Astrocyte (in vitro differentiated cells and primary cell): ENCODE data around the gene N4BP2L1. TPM values are rescaled to one million over a fixed set of nuclear protein-coding genes. Genes with fewer than 3 reads are reported as not detected.

Source experiments
- DNase-seq: peaks from one replicate; pipeline ENCODE4 v3.0.0-alpha.2; 2010; ENCODE audit warnings: low read depth
- FAIRE-seq: peaks from 2 replicates; lab custom pipeline; 2011; peaks lifted over from hg19 to GRCh38; lab: Jason Lieb, UNC
- H2AFZ ChIP-seq: 2 replicates; pipeline ENCODE4 v1.6.0; 2012; ENCODE audit warnings: low read depth, low read length, inconsistent platforms
- H3K27ac ChIP-seq: 2 replicates; pipeline ENCODE4 v1.5.1; 2011; ENCODE audit warnings: low read depth, low read length, inconsistent platforms
- H3K27me3 ChIP-seq: 2 replicates; pipeline ENCODE4 v1.6.0; 2011; ENCODE audit warnings: low read length, inconsistent platforms; ENCODE audit not compliant: insufficient read depth
- H3K36me3 ChIP-seq: 2 replicates; pipeline ENCODE4 v1.5.1; 2011; ENCODE audit warnings: low read length, inconsistent platforms; ENCODE audit not compliant: insufficient read depth
- H3K4me1 ChIP-seq: 2 replicates; pipeline ENCODE4 v1.5.1; 2011; ENCODE audit warnings: low read length, inconsistent platforms; ENCODE audit not compliant: insufficient read depth
- H3K4me2 ChIP-seq: 2 replicates; pipeline ENCODE4 v1.6.0; 2012; ENCODE audit warnings: low read length, inconsistent platforms
- H3K4me3 ChIP-seq: 2 replicates; pipeline ENCODE4 v1.5.1; 2011; ENCODE audit warnings: low read depth, mild to moderate bottlenecking, low read length, inconsistent platforms; ENCODE audit not compliant: insufficient read depth
- H3K79me2 ChIP-seq: 2 replicates; pipeline ENCODE4 v1.6.0; 2012; ENCODE audit warnings: mild to moderate bottlenecking, low read length, inconsistent platforms; ENCODE audit not compliant: insufficient read depth
- H3K9ac ChIP-seq: 2 replicates; pipeline ENCODE4 v1.6.0; 2012; ENCODE audit warnings: mild to moderate bottlenecking, low read length, inconsistent platforms
- H3K9me3 ChIP-seq: 2 replicates; pipeline ENCODE4 v1.5.1; 2012; ENCODE audit warnings: low read depth, mild to moderate bottlenecking, low read length, inconsistent platforms; ENCODE audit not compliant: insufficient read depth
- H4K20me1 ChIP-seq: 2 replicates; pipeline ENCODE4 v1.6.0; 2012; ENCODE audit warnings: low read length, inconsistent platforms; ENCODE audit not compliant: insufficient read depth
- H3K27ac Mint-ChIP-seq: one replicate; pipeline ENCODE4 v1.8.0; 2021; ENCODE audit warnings: mild to moderate bottlenecking, mixed read lengths; ENCODE audit not compliant: unreplicated experiment
- H3K27me3 Mint-ChIP-seq: one replicate; pipeline ENCODE4 v1.8.0; 2021; ENCODE audit warnings: low read depth, mixed read lengths; ENCODE audit not compliant: unreplicated experiment
- H3K36me3 Mint-ChIP-seq: one replicate; pipeline ENCODE4 v1.8.0; 2021; ENCODE audit warnings: low read depth, mixed read lengths; ENCODE audit not compliant: unreplicated experiment
- H3K4me1 Mint-ChIP-seq: one replicate; pipeline ENCODE4 v1.8.0; 2021; ENCODE audit warnings: low read depth, mixed read lengths; ENCODE audit not compliant: unreplicated experiment
- H3K4me3 Mint-ChIP-seq: one replicate; pipeline ENCODE4 v1.8.0; 2021; ENCODE audit warnings: mild to moderate bottlenecking, moderate library complexity, mixed read lengths; ENCODE audit not compliant: unreplicated experiment
- H3K9me3 Mint-ChIP-seq: one replicate; pipeline ENCODE4 v1.8.0; 2021; ENCODE audit warnings: mild to moderate bottlenecking, mixed read lengths; ENCODE audit not compliant: unreplicated experiment
- EZH2 ChIP-seq: IDR thresholded peaks from 2 replicates; pipeline ENCODE4 v1.6.1; 2012; ENCODE audit warnings: mild to moderate bottlenecking, low read length, inconsistent platforms; ENCODE audit not compliant: insufficient read depth
- total RNA-seq: library from RNA; stranded (reverse); gene quantifications from 2 replicates; pipeline ENCODE4 v1.2.1, GENCODE V29; 2021
- TF ChIP-seq, protein P1 (sequence below): IDR thresholded peaks from 2 replicates; pipeline ENCODE4 v1.5.1; 2011; ENCODE audit warnings: low read depth, mild to moderate bottlenecking, inconsistent platforms, low read length, moderate library complexity; ENCODE audit not compliant: insufficient read depth

N4BP2L1 gene
- total RNA-seq, 1 donor from 2014 or later = 2.2 TPM

DNA sequence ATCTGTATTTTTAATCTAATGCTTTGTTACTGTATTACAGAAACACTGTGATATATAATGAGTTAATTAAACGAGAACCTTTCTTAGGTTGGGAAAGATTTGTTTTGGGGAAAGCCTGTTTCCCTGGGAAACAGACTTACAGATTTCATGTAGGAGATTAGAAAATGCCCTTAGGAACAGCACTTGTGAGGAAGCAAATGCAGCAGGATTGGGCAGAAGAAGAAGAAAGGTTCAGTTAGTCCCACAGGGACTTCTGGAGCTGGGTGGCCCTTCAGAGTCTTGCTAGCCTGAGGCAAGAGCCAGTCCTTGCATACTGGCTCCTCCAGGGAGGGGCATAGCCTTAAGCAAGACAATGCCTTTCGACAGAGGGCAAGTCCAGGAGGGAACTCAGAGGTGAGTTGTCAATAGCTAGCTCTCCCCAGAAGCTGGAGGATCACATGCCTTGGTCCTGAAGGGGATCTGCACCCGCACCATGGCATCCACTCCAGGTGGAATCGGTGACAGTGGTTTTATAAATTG, 36.8 kb downstream of the N4BP2L1 start:
- H3K4me1 ChIP-seq = no peaks in the 10 kb centered on the region
- no peaks in the 10 kb centered on the region for H3K27me3 ChIP-seq
- no peak overlapping the region for H3K27ac Mint-ChIP-seq
- TF ChIP-seq, protein P1, sequence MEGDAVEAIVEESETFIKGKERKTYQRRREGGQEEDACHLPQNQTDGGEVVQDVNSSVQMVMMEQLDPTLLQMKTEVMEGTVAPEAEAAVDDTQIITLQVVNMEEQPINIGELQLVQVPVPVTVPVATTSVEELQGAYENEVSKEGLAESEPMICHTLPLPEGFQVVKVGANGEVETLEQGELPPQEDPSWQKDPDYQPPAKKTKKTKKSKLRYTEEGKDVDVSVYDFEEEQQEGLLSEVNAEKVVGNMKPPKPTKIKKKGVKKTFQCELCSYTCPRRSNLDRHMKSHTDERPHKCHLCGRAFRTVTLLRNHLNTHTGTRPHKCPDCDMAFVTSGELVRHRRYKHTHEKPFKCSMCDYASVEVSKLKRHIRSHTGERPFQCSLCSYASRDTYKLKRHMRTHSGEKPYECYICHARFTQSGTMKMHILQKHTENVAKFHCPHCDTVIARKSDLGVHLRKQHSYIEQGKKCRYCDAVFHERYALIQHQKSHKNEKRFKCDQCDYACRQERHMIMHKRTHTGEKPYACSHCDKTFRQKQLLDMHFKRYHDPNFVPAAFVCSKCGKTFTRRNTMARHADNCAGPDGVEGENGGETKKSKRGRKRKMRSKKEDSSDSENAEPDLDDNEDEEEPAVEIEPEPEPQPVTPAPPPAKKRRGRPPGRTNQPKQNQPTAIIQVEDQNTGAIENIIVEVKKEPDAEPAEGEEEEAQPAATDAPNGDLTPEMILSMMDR = no peak
- no peak for TF ChIP-seq EZH2
- H3K9ac ChIP-seq = no peak overlapping the region
- no peaks in the 10 kb centered on the region for H3K4me1 Mint-ChIP-seq
- H3K4me3 ChIP-seq = no peak overlapping the region
- H4K20me1 ChIP-seq = no peaks in the 10 kb centered on the region
- no peaks in the 10 kb centered on the region for H3K27me3 Mint-ChIP-seq
- DNase-seq (no peak), FAIRE-seq (no peak)
- no peaks in the 10 kb centered on the region for H3K9me3 ChIP-seq
- H3K36me3 Mint-ChIP-seq = no peaks in the 10 kb centered on the region
- H3K27ac ChIP-seq = no peak overlapping the region
- H3K79me2 ChIP-seq = no peaks in the 10 kb centered on the region
- H3K9me3 Mint-ChIP-seq = no peaks in the 10 kb centered on the region
- H3K36me3 ChIP-seq = peaks cover 3% of the 10 kb centered on the region
- H3K4me3 Mint-ChIP-seq = no peak overlapping the region
- H3K4me2 ChIP-seq = no peak overlapping the region
- no peak overlapping the region for H2AFZ ChIP-seq

DNA sequence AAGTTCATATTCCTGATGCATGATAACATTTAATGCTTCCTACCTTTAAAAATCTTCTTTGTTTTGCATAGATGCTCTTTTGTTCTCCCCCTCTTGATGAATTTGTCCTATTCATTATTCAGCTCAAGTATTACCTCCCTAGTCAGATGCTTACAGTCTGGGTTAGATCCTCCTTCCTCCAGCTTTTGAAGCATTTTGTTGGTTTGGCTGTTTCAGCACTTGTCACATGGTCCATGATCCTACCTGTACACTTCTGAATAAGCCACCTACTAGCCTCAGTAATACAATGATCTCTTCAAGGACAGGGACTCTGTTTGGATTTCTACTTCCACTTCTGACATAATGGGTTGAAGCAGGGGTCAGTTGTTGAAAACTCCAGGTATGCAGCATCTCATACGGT, 37.4 kb downstream of the N4BP2L1 start:
- H3K4me2 ChIP-seq = no peak overlapping the region
- peaks cover 3% of the 10 kb centered on the region for H3K36me3 ChIP-seq
- H3K27ac ChIP-seq = no peak overlapping the region
- no peak overlapping the region for H3K4me3 ChIP-seq
- H3K4me1 ChIP-seq = no peaks in the 10 kb centered on the region
- H3K9me3 ChIP-seq = no peaks in the 10 kb centered on the region
- no peaks in the 10 kb centered on the region for H4K20me1 ChIP-seq
- no peaks in the 10 kb centered on the region for H3K79me2 ChIP-seq
- H2AFZ ChIP-seq = no peak overlapping the region
- no peak overlapping the region for H3K4me3 Mint-ChIP-seq
- FAIRE-seq = no peak
- H3K4me1 Mint-ChIP-seq = no peaks in the 10 kb centered on the region
- DNase-seq = no peak
- no peak overlapping the region for H3K9ac ChIP-seq
- no peak overlapping the region for H3K27ac Mint-ChIP-seq
- TF ChIP-seq, protein P1 = no peak
- no peaks in the 10 kb centered on the region for H3K27me3 ChIP-seq
- H3K36me3 Mint-ChIP-seq = no peaks in the 10 kb centered on the region
- H3K9me3 Mint-ChIP-seq = no peaks in the 10 kb centered on the region
- H3K27me3 Mint-ChIP-seq = no peaks in the 10 kb centered on the region

DNA sequence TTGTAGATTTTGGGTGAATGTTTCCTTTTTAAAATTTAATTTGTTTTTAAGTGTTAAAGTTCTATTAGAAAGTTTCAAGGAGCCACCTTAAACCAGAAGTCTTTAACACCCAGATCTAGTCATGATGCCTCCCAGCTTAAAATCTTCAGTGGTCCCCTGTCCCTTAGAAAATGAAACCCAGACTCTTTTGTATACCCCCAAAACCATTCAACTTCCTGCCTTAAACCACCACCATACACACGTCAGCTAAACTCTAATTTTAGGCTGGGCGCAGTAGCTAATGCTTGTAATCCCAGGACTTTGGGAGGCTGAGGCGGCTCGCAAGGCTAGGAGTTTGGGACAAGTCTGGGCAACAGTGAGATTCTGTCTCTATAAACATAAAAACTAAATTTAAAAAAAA, 37.9 kb downstream of the N4BP2L1 start:
- Histone ChIP-seq H3K9ac (no peak overlapping the region), H3K4me1 (no peaks in the 10 kb centered on the region), H4K20me1 (no peaks in the 10 kb centered on the region), H2AFZ (no peak overlapping the region), H3K9me3 (no peaks in the 10 kb centered on the region), H3K79me2 (no peaks in the 10 kb centered on the region), H3K27ac (no peak overlapping the region), H3K36me3 (peaks cover 3% of the 10 kb centered on the region), H3K27me3 (no peaks in the 10 kb centered on the region), H3K4me2 (no peak overlapping the region), H3K4me3 (no peak overlapping the region)
- H3K27me3 Mint-ChIP-seq = no peaks in the 10 kb centered on the region
- TF ChIP-seq EZH2 = no peak
- TF ChIP-seq, protein P1 = no peak
- no peaks in the 10 kb centered on the region for H3K4me1 Mint-ChIP-seq
- DNase-seq = no peak
- H3K4me3 Mint-ChIP-seq = no peak overlapping the region
- H3K36me3 Mint-ChIP-seq = no peaks in the 10 kb centered on the region
- no peak for FAIRE-seq
- no peak overlapping the region for H3K27ac Mint-ChIP-seq
- H3K9me3 Mint-ChIP-seq = no peaks in the 10 kb centered on the region
